Activated CD8-positive, alpha-beta memory T cell treated with anti-CD3 and anti-CD28 coated beads for 36 hours (primary cell): ENCODE results near the gene FOXC2. TPM values are rescaled to one million over a fixed set of nuclear protein-coding genes. Genes with fewer than 3 reads are reported as not detected.

ENCODE experiments used
- CTCF ChIA-PET: fragments of 350-600 bp; sonication (Branson Sonifier 250); formaldehyde crosslinking; loops from one replicate; lab custom pipeline; 2021; ENCODE audit warnings: antibody characterized with exemption; lab: Charles Lee
- POLR2A ChIA-PET: fragments of 350-600 bp; sonication (Branson Sonifier 250); formaldehyde crosslinking; loops from one replicate; lab custom pipeline; 2021; ENCODE audit warnings: antibody characterized with exemption; lab: Charles Lee
- total RNA-seq, 2 experiments: library from RNA; stranded (reverse); gene quantifications; one replicate each; pipeline ENCODE4 v1.2.3, GENCODE V29; 2021

The FOXC2 gene
- total RNA-seq, 2 experiments from 2014 or later, result not detected

DNA sequence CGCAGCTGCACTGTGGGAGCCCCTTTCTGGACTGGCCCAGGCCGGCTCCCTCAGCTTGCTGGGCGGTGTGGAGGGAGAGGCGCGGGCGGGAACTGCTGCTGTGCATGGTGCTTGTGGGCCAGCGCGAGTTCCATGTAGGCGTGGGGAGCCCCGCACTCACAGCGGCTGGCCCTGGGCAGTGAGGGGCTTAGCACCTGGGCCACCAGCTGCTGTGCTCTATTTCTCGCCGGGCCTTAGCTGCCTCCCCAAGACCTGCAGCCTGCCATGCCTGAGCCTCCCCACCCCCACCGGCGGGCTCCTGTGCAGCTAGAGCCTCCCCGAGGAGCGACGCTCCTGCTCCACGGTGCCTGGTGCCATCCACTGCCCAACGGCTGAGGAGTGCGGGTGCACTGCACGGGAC lies 13.3 kb upstream of the FOXC2 start:
- ChIA-PET POLR2A (no interaction called here), CTCF (no interaction called here)

DNA sequence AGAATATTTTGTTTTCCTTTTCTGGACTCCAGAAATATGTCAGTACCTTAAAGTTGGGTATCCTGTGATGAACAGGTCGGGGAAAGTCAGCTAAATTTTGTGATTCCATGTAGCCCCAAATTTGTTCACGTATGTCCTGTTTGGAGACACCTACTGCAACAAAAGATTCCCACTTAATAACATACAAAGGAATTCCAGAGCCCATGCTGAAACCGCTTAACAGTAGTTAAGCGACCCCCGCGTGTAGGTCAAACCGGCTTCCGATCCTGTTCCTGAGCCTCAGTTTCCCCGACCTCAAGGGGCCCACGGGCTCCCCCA lies 12.1 kb upstream of the FOXC2 start:
- ChIA-PET POLR2A (interaction anchor here (0.6 kb wide), 1 partner anchor 822 kb away, joined by 3 read pairs; no protein-coding TSS in a partner anchor), CTCF (no interaction called here)

DNA sequence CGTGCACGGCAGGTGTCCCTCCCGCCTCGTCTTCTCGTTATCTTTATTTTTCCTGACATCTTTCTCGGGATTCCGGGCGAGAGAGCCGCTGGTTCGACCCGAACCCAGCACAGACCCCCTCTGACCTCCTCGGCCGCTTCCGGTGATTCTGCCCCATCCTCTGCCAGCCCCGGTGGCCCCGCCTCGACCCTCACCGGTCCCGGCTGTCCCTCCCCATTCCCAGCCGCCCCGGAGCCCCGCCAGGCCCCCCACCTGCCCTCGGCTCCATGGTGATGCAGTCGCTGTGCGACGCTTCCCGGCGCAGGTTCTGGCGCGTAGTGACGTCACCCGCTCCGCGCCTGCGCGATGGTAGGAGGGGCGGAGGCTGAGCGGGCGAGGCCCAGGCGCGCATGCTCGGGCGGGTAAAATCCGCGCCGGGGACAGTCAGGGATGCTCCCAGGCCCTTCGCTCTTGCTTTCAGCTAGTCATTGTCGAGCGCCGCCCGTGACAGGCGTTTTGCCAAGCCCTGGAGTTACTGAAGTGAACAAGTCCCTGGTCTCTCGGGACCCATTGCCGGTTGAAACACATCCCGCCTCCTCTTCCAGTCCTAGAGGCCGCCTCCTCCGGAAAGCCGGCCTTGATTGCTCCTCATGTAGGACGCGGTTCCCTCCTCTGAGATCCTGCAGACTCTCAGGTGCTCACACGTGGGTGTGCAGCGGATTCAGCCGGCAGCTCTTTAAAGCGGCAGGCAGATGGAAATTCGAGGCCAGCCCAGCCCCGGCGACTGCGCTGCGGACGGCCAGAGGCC lies 11.5 kb upstream of the FOXC2 start, which contains the start of gene MTHFSD:
Gene MTHFSD (minus strand): TSS at position 319 of the 787 bp plus-strand sequence. CDS start 51 bp downstream, at position 268.
- ChIA-PET POLR2A (interaction anchor here (0.6 to 0.8 kb wide), 2 partner anchors 9 to 822 kb away, joined by 3 read pairs; no protein-coding TSS in a partner anchor), CTCF (no interaction called here)

DNA sequence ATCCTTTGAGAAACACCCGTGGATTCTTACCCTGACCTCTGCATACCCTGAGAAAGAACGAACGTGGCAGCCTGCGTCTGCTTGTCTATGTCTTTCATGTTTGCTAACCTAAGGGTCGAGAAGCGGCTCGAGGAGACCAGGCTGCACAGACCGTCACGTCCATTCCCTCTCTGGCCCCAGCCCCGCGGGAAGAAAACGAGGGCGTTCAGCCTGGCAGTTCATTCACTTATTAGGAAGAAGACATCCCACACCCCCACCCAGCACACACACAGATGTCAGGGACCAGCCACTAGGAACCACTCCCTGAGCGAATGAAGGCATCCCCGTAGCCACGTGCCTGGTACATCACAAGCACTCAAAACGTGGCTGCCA lies 10.9 kb upstream of the FOXC2 start:
- ChIA-PET POLR2A (interaction anchor here (0.8 kb wide), 1 partner anchor 9 kb away, joined by 3 read pairs; no protein-coding TSS in a partner anchor), CTCF (interaction anchor here (1.1 kb wide), 1 partner anchor 9 kb away, joined by 3 read pairs; no protein-coding TSS in a partner anchor)

DNA sequence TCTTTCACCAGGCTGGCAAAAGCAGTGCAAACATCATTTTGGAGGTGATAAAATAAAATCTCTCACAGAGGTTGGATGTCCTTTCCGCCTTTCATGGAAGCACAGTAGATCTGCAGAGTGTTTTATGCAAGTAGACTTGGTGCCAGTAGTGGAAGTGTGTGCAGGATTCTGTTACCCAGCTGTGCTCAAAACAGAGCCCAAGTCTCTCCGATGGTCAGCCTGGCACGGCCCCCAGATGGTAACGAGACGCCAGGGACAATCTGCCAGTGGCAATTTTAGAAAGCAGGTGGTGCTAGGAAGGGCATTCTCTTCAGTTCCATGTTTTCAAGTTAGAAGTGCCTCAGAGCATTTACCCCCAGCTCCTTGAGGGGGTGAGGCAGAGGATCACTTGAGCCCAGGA lies 10.1 kb upstream of the FOXC2 start:
- ChIA-PET POLR2A (no interaction called here), CTCF (interaction anchor here (0.6 to 1.1 kb wide), 2 partner anchors 8 to 839 kb away, joined by 3 read pairs; no protein-coding TSS in a partner anchor)

DNA sequence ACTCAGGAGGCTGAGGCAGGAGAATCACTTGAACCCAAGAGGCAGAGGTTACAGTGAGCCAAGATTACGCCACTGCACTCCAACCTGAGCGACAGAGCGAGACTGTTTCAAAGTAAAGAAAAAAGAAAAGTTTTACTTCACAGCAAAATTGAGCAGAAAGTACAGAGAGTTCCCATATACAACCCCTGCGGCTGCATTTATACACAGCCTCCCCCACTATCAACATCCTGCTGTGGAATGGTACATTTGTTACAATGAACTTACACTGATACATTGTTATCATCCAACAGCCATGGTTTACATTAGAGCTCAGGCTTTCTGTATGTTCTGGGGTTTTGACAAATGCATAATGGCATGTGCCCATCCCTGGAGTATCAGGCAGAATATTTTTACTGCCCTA lies 9.0 kb upstream of the FOXC2 start:
- POLR2A ChIA-PET, result no interaction called here
- CTCF ChIA-PET, result no interaction called here

DNA sequence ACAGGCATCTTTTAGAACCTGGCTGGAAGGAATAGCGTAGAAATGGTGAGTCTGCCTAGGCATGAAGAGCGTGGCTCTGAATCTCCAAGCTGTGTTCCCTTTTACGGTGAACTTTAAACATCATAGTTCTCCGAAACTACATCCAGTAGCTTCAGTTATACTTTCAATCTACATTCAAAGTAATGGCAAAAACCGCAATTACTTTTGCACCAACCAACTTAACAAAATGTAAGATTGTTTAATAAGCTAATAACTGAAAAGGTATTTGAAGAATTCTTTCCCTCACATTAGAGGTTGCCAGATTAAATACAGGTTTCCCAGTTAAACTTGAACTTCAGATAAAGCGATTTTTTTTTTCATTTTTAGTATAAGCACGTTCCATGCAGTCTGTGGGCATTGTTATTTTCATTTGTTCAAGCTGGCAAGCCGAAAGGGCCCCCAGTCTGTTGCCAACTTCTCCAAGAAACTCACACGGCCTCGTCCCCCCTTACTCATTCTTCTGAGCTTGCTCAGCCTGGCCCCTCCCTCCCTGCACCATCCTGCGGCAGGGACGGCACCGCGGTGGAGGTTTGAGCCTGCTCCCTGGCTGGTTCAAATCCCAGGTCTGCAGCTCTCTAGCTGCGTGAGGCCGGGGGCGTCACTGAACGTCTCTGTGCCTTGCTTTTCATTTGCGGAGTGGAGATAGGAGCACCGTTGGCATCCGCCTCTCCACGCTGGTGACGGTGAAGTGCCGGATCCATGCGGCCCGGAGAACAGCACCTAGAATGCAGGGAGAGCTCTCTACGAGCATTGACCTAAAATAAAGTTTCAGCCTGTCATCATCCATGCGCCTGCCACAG lies 8.1 kb upstream of the FOXC2 start:
- CTCF ChIA-PET, result no interaction called here
- POLR2A ChIA-PET, result no interaction called here

DNA sequence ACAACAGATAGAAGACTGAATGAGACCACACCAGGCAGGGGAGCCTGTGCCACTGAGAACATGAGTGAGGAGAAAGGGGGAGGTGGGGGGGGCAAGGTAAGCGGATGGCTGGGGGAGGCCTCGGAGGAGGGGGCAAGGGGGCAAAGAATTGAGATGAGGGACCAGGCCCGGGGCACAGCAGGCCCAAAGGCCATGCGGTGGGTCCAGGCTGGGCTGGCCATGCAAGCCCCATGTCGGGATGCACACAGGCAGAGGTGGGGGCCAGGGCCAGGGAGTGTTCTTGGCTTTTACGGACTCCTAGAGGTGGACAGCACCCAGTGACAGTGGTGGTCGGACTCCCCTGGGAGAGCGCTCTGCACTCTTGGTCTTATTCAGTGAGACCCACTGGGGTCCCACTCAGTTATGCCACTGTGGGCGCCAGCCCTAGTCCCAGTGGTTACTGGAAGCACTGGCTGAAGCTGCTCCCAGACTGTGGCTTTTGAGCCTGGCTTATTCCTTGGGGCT lies 6.8 kb upstream of the FOXC2 start:
- ChIA-PET CTCF (no interaction called here), POLR2A (no interaction called here)

DNA sequence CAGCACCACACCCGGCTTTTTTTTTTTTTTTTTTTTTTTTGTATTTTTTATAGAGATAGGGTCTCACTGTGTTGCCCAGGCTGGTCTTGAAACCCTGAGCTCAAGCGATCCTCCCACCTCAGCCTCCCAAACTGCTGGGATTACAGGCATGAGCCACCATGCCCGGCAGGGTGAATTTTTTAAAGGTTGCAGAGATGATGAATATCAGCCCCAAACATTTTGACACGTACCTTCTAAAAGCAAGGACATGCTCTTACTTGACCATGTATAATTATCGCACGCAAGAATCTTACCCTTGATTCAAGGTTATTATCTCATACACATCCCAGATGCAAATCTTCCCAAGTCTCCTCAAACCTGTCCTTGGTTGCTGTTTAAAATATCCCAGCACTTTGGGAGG lies 4.3 kb upstream of the FOXC2 start:
- ChIA-PET POLR2A (no interaction called here), CTCF (interaction anchor here (0.6 to 0.7 kb wide), 3 partner anchors 12 to 1696 kb away, joined by 3 read pairs; no protein-coding TSS in a partner anchor)

DNA sequence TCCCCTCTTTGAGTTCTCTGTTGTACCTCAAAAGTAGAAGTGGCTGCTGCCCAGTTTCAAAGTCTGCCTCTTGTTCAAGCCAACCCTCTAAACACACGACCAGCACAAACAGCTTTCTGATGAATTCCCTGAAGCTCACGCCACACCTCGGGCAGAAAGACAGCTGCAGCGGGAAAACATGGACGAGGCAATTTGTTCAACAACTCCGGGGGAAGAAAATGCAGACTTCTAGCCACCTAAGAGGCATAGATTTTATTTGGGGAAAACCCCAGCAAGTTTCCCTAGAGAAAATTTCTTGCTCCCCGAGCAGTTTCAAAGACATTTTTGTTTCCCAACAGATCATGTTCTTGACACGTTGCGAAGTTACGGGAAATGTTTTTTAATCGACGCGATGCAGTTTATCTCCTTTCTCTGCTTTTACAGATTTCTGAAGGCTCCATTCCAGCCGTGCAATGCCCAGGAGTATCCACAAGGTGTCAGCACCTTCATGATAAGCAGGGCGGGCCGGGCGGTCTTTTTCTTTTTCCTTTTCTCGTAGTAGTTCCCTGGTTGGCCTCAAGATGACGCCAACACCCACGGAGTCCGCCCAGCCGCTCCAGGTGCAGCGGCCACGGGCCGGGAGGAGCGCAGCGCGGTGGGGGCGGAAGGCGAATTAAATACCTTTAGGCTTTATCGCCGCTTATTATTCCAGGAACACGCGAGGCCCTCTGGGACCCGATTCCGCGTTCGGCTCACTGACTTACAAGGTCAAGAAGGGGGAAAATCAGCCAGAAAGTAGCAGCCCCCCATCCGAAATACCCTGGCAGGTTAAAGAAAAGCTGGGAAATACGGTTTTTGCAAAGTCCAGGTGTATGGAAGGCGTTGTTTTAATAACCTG lies 2.9 kb upstream of the FOXC2 start:
- ChIA-PET POLR2A (interaction anchor here (0.8 kb wide), 1 partner anchor 8 kb away, joined by 3 read pairs; no protein-coding TSS in a partner anchor), CTCF (interaction anchor here (0.7 to 1.6 kb wide), 11 partner anchors 8 to 715 kb away, joined by 3 to 5 read pairs (median 4); no protein-coding TSS in a partner anchor)

DNA sequence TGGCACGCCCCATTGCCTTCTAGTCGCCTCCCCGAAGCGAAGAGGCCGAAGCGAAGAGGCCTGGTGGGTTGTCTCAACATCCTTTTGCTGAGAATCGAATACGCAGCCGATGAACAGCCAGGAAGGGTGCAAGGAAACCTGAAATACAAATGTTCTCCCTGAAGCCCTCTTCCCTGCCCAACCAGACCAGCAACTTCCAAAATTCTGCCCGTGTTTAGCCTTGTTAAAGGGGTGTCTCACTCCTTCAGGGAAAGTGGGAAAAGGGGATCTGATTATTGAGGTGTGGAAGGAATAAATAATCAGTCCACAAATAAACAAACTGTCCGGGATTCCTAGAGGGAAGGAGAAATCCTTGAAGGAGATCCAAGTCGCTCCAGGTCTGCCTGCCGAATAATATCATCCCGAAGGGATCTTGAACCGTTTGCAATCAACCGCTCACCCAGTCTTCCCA lies 1.4 kb upstream of the FOXC2 start:
- ChIA-PET CTCF (interaction anchor here (1.2 to 1.6 kb wide), 4 partner anchors 10 to 512 kb away, joined by 5 read pairs; no protein-coding TSS in a partner anchor), POLR2A (interaction anchor here (0.5 kb wide), 1 partner anchor 130 kb away, joined by 12 read pairs; no protein-coding TSS in a partner anchor)

DNA sequence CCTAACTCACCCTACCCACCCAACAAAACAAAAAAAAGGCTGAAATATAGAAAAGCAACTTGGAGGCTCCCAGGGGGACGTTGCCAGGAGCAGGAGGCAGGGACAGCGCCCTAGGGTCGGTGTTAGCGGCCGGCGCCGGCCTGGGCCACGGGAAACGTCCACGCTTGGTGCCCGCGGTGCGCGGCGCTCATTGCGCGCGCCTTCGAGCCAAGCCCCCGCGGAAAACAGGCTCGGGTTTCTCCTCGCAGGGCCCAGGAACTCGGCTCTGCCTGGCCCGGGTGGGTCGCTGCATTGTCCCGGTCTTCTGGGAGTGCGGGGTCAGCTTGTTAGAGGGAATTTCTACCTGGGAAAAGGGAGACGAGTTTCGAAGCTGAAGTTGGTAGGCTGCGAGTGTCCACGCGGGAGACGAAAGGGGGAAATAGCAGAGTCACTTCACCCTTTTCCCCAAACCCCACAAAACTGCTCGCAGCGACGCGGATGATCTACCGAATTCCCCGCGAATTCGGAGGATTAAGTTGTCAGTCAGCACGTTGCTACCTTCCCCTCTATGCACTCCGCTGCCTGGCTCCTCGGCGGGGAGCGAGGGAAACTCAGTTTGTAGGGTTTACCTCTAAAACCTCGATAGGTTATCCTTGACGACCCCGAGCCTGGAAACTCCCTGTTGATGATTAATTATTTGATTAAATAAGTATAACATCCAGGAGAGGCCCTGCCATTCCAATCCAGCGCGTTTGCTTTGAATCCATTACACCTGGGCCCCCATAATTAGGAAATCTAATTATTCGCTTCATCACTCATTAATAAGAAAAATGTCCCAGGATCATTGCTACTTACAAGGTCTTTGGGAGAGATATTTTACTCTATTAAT lies 751 bp upstream of the FOXC2 start:
- CTCF ChIA-PET, result no interaction called here
- POLR2A ChIA-PET, result no interaction called here

DNA sequence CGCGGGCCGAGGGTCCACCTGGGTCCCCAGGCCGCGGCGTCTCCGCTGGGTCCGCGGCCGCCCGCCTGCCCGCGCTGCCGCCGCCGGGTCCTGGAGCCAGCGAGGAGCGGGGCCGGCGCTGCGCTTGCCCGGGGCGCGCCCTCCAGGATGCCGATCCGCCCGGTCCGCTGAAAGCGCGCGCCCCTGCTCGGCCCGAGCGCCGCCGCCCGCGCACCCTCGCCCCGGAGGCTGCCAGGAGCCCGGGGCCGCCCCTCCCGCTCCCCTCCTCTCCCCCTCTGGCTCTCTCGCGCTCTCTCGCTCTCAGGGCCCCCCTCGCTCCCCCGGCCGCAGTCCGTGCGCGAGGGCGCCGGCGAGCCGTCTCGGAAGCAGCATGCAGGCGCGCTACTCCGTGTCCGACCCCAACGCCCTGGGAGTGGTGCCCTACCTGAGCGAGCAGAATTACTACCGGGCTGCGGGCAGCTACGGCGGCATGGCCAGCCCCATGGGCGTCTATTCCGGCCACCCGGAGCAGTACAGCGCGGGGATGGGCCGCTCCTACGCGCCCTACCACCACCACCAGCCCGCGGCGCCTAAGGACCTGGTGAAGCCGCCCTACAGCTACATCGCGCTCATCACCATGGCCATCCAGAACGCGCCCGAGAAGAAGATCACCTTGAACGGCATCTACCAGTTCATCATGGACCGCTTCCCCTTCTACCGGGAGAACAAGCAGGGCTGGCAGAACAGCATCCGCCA lies 504 bp downstream of the FOXC2 start:
- ChIA-PET POLR2A (no interaction called here), CTCF (interaction anchor here (0.6 kb wide), 1 partner anchor 9 kb away, joined by 4 read pairs; no protein-coding TSS in a partner anchor)

DNA sequence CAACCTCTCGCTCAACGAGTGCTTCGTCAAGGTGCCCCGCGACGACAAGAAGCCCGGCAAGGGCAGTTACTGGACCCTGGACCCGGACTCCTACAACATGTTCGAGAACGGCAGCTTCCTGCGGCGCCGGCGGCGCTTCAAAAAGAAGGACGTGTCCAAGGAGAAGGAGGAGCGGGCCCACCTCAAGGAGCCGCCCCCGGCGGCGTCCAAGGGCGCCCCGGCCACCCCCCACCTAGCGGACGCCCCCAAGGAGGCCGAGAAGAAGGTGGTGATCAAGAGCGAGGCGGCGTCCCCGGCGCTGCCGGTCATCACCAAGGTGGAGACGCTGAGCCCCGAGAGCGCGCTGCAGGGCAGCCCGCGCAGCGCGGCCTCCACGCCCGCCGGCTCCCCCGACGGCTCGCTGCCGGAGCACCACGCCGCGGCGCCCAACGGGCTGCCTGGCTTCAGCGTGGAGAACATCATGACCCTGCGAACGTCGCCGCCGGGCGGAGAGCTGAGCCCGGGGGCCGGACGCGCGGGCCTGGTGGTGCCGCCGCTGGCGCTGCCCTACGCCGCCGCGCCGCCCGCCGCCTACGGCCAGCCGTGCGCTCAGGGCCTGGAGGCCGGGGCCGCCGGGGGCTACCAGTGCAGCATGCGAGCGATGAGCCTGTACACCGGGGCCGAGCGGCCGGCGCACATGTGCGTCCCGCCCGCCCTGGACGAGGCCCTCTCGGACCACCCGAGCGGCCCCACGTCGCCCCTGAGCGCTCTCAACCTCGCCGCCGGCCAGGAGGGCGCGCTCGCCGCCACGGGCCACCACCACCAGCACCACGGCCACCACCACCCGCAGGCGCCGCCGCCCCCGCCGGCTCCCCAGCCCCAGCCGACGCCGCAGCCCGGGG lies 1.3 kb downstream of the FOXC2 start:
- ChIA-PET POLR2A (no interaction called here), CTCF (interaction anchor here (0.6 kb wide), 1 partner anchor 8 kb away, joined by 4 read pairs; no protein-coding TSS in a partner anchor)

DNA sequence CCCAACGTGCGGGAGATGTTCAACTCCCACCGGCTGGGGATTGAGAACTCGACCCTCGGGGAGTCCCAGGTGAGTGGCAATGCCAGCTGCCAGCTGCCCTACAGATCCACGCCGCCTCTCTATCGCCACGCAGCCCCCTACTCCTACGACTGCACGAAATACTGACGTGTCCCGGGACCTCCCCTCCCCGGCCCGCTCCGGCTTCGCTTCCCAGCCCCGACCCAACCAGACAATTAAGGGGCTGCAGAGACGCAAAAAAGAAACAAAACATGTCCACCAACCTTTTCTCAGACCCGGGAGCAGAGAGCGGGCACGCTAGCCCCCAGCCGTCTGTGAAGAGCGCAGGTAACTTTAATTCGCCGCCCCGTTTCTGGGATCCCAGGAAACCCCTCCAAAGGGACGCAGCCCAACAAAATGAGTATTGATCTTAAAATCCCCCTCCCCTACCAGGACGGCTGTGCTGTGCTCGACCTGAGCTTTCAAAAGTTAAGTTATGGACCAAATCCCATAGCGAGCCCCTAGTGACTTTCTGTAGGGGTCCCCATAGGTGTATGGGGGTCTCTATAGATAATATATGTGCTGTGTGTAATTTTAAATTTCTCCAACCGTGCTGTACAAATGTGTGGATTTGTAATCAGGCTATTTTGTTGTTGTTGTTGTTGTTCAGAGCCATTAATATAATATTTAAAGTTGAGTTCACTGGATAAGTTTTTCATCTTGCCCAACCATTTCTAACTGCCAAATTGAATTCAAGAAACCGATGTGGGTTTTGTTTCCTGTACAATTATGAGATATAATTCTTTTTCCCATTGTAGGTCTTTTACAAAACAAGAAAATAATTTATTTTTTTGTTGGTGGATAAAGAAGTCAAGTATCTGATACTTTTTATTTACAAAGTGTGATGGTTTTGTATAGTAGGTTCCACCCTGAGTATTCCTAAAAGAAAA lies 2.3 kb downstream of the FOXC2 start:
- POLR2A ChIA-PET, result no interaction called here
- CTCF ChIA-PET, result interaction anchor here (1.1 kb wide), 1 partner anchor 48 kb away, joined by 4 read pairs; no protein-coding TSS in a partner anchor
